HCT116 (cell line): ENCODE results near the gene AIMP1. TPM values are rescaled to one million over a fixed set of nuclear protein-coding genes. Genes with fewer than 3 reads are reported as not detected.

Experiments used
- ATAC-seq: fragments of 200-7000 bp; cut with Tn5 transposase; 2 replicates; pipeline ENCODE4 v1.9.1; 2020; ENCODE audit warnings: mild to moderate bottlenecking, moderate library complexity
- BruUV-seq: library from RNA; stranded (reverse); fragments of 400-500 nt; replicated peaks from 2 replicates; lab custom pipeline; 2021; lab: Mats Ljungman, UMichigan
- CTCF ChIA-PET: fragments of 300-600 bp; sonication (Branson Sonifier 250); formaldehyde crosslinking; loops from one replicate; lab custom pipeline; 2021; ENCODE audit warnings: antibody characterized with exemption; lab: Charles Lee
- POLR2A ChIA-PET: fragments of 300-600, 350-600 bp; sonication (Branson Sonifier 250); formaldehyde crosslinking; loops from one replicate; lab custom pipeline; 2021; ENCODE audit warnings: antibody characterized with exemption; lab: Charles Lee
- RAD21 ChIA-PET, 2 experiments: fragments of 300-600 bp; sonication (Branson Sonifier 250); formaldehyde crosslinking; loops; one replicate each; lab custom pipeline; 2023; ENCODE audit warnings: low total read pairs in 2 of 2; ENCODE audit not compliant: uncharacterized antibody in 2 of 2, unreplicated experiment in 2 of 2, low non-redundant PET in 1 of 2; lab: Charles Lee
- DNase-seq: peaks from one replicate; pipeline ENCODE4 v3.0.0-alpha.2; 2010; ENCODE audit warnings: low read depth, low spot score
- H2AFZ ChIP-seq: fragments of 200-600 bp; shearing (Covaris generic), sonication (generic); 2 replicates; pipeline ENCODE4 v1.6.1; 2017; ENCODE audit warnings: low read depth, mixed run types, mixed read lengths, antibody characterized with exemption, low read length; ENCODE audit not compliant: poor library complexity, severe bottlenecking
- H3K27ac ChIP-seq: 2 replicates; pipeline ENCODE4 v1.5.1; 2012; ENCODE audit warnings: low read depth, low read length
- H3K27me3 ChIP-seq: fragments of 200-600 bp; sonication (generic); 2 replicates; pipeline ENCODE4 v1.6.1; 2016; ENCODE audit warnings: mixed run types, low read length, mixed read lengths; ENCODE audit not compliant: insufficient read depth
- H3K36me3 ChIP-seq, 2 experiments: fragments of 200-500 bp in 1 of 2; fragments of 200-600 bp in 1 of 2; sonication (Bioruptor generic) in 1 of 2; sonication (generic) in 1 of 2; 2 replicates each; pipeline versions ENCODE4 v1.5.1 to v1.6.1; 2014 to 2016; ENCODE audit warnings: low read length in 2 of 2, inconsistent platforms in 1 of 2, mixed read lengths in 1 of 2, mixed run types in 1 of 2; ENCODE audit not compliant: insufficient read depth in 2 of 2, control insufficient read depth in 1 of 2
- H3K4me1 ChIP-seq, 2 experiments: fragments of 200-600 bp in 1 of 2; sonication (generic) in 1 of 2; 2 replicates each; pipeline versions ENCODE4 v1.5.1 to v1.6.1; 2012 to 2017; ENCODE audit warnings: low read length in 2 of 2, inconsistent platforms in 1 of 2, mild to moderate bottlenecking in 1 of 2, mixed read lengths in 1 of 2, mixed run types in 1 of 2, moderate library complexity in 1 of 2; ENCODE audit not compliant: insufficient read depth in 2 of 2, control insufficient read depth in 1 of 2
- H3K4me2 ChIP-seq: fragments of 200-600 bp; sonication (generic); 2 replicates; pipeline ENCODE4 v1.6.1; 2017; ENCODE audit warnings: mixed run types, low read length, mixed read lengths
- H3K4me3 ChIP-seq, 2 experiments: fragments of 200-600 bp in 1 of 2; sonication (generic) in 1 of 2; replicated peaks in 1 of 2; 2 replicates each; pipeline ENCODE4 v1.5.1; 2011 to 2016; ENCODE audit warnings: low read length in 2 of 2, control low read depth in 1 of 2, low read depth in 1 of 2, mild to moderate bottlenecking in 1 of 2, mixed read lengths in 1 of 2, mixed run types in 1 of 2
- H3K79me2 ChIP-seq: fragments of 200-600 bp; sonication (generic); 2 replicates; pipeline ENCODE4 v1.6.1; 2017; ENCODE audit warnings: mild to moderate bottlenecking, mixed run types, low read length, moderate library complexity, mixed read lengths; ENCODE audit not compliant: insufficient read depth
- H3K9ac ChIP-seq: fragments of 200-600 bp; sonication (generic); 2 replicates; pipeline ENCODE4 v1.6.1; 2016; ENCODE audit warnings: low read length, mixed read lengths
- H3K9me2 ChIP-seq: fragments of 200-600 bp; sonication (generic), shearing (Covaris generic); 2 replicates; pipeline ENCODE4 v1.6.1; 2017; ENCODE audit warnings: mixed run types, mild to moderate bottlenecking, moderate library complexity; ENCODE audit not compliant: insufficient read depth
- H3K9me3 ChIP-seq, 2 experiments: fragments of 200-500 bp in 1 of 2; fragments of 200-600 bp in 1 of 2; sonication (Bioruptor generic) in 1 of 2; sonication (generic) in 1 of 2; 2 replicates each; pipeline ENCODE4 v1.6.1; 2014 to 2017; ENCODE audit warnings: low read length in 2 of 2, mixed read lengths in 2 of 2, inconsistent platforms in 1 of 2, low read depth in 1 of 2, mild to moderate bottlenecking in 1 of 2, mixed run types in 1 of 2, moderate library complexity in 1 of 2; ENCODE audit not compliant: control insufficient read depth in 1 of 2, insufficient read depth in 1 of 2
- H4K20me1 ChIP-seq: fragments of 200-600 bp; sonication (generic), shearing (Covaris generic); 2 replicates; pipeline ENCODE4 v1.6.1; 2017; ENCODE audit warnings: mixed run types, mild to moderate bottlenecking, moderate library complexity; ENCODE audit not compliant: insufficient read depth
- CBX3 ChIP-seq: IDR thresholded peaks from 2 replicates; pipeline ENCODE4 v1.6.1; 2012; ENCODE audit warnings: low read depth
- CEBPB ChIP-seq: IDR thresholded peaks from 2 replicates; pipeline ENCODE4 v1.6.1; 2012; ENCODE audit warnings: low read depth
- EGR1 ChIP-seq: IDR thresholded peaks from 2 replicates; pipeline ENCODE4 v1.6.1; 2012; ENCODE audit warnings: low read depth
- ELF1 ChIP-seq: IDR thresholded peaks from 2 replicates; pipeline ENCODE4 v1.6.1; 2012; ENCODE audit warnings: low read depth, borderline replicate concordance
- EZH2 ChIP-seq: fragments of 200-600 bp; sonication (generic); IDR thresholded peaks from 2 replicates; pipeline ENCODE4 v1.6.1; 2017; ENCODE audit warnings: antibody characterized with exemption, mixed run types
- FOSL1 ChIP-seq: IDR thresholded peaks from 2 replicates; pipeline ENCODE4 v1.6.1; 2012; ENCODE audit warnings: low read depth
- POLR2A ChIP-seq: IDR thresholded peaks from 2 replicates; pipeline ENCODE4 v1.7.0; 2011; ENCODE audit warnings: borderline replicate concordance; ENCODE audit not compliant: insufficient read depth, insufficient read length; ENCODE audit errors: extremely low read depth
- POLR2AphosphoS5 ChIP-seq: IDR thresholded peaks from 2 replicates; pipeline ENCODE4 v1.6.1; 2011; ENCODE audit warnings: mild to moderate bottlenecking, low read depth, low read length, moderate library complexity
- SIN3A ChIP-seq: IDR thresholded peaks from 2 replicates; pipeline ENCODE4 v1.6.1; 2012; ENCODE audit warnings: low read depth
- SRF ChIP-seq: IDR thresholded peaks from 2 replicates; pipeline ENCODE4 v1.6.1; 2012; ENCODE audit warnings: low read depth
- TCF7L2 ChIP-seq: IDR thresholded peaks from 2 replicates; pipeline ENCODE4 v1.7.0; 2011; ENCODE audit warnings: borderline replicate concordance, inconsistent platforms; ENCODE audit not compliant: insufficient read depth, insufficient read length; ENCODE audit errors: extremely low read depth
- YY1 ChIP-seq: IDR thresholded peaks from 2 replicates; pipeline ENCODE4 v1.6.1; 2011; ENCODE audit warnings: low read length, low read depth, moderate library complexity, mild to moderate bottlenecking; ENCODE audit not compliant: insufficient replicate concordance; ENCODE audit errors: extremely low read depth
- ZFX ChIP-seq: fragments of 450-650 bp; IDR thresholded peaks from 2 replicates; pipeline ENCODE4 v1.6.1; 2017
- intact Hi-C: fragments of 100-400 bp; cut with micrococcal nuclease; formaldehyde crosslinking; loops from 2 replicates; pipeline ENCODE4 v1.10.0; 2022
- total RNA-seq: library from RNA; stranded (reverse); gene quantifications from one replicate; pipeline ENCODE4 v1.2.1, GENCODE V29; 2021; ENCODE audit not compliant: unreplicated experiment
- TF ChIP-seq, protein P1 (sequence below): IDR thresholded peaks from 2 replicates; pipeline ENCODE4 v1.6.1; 2012
- TF ChIP-seq, protein P2 (sequence below): IDR thresholded peaks from 2 replicates; pipeline ENCODE4 v1.6.1; 2012
- TF ChIP-seq, protein P3 (sequence below): IDR thresholded peaks from 2 replicates; pipeline ENCODE4 v1.6.1; 2011; ENCODE audit warnings: mild to moderate bottlenecking, low read length, moderate library complexity; ENCODE audit not compliant: insufficient replicate concordance; ENCODE audit errors: extremely low read depth

AIMP1 gene
- total RNA-seq, 1 experiment from 2014 or later: 67.4 TPM

GRCh38 chr4:106353786-106354185, 37.4 kb downstream of the AIMP1 start:
- no peaks in the 10 kb centered on the region for H3K9me3 ChIP-seq
- DNase-seq (no peak), ATAC-seq (no peak)
- no peak overlapping the region for H3K4me3 ChIP-seq
- H2AFZ ChIP-seq: no peak overlapping the region
- ChIA-PET POLR2A (no interaction called here), RAD21 (no interaction called here), CTCF (interaction anchor here (0.8 kb wide), 1 partner anchor 88 kb away, joined by 3 read pairs; no protein-coding TSS in a partner anchor)
- intact Hi-C loops: no loop called here
- H3K4me1 ChIP-seq: no peaks in the 10 kb centered on the region
- no peaks in the 10 kb centered on the region for H4K20me1 ChIP-seq
- no peaks in the 10 kb centered on the region for H3K79me2 ChIP-seq
- BruUV-seq: no TSS peak
- H3K27ac ChIP-seq: no peak overlapping the region
- TF ChIP-seq, protein P1, sequence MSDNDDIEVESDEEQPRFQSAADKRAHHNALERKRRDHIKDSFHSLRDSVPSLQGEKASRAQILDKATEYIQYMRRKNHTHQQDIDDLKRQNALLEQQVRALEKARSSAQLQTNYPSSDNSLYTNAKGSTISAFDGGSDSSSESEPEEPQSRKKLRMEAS: no peak
- TF ChIP-seq, protein P2, sequence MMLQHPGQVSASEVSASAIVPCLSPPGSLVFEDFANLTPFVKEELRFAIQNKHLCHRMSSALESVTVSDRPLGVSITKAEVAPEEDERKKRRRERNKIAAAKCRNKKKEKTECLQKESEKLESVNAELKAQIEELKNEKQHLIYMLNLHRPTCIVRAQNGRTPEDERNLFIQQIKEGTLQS: no peak
- TF ChIP-seq POLR2A (no peak), CBX3 (no peak), EGR1 (no peak), YY1 (no peak), FOSL1 (no peak), TCF7L2 (no peak), SRF (no peak), CEBPB (no peak), POLR2AphosphoS5 (no peak), ELF1 (no peak), ZFX (no peak), SIN3A (no peak), EZH2 (no peak)
- TF ChIP-seq, protein P3, sequence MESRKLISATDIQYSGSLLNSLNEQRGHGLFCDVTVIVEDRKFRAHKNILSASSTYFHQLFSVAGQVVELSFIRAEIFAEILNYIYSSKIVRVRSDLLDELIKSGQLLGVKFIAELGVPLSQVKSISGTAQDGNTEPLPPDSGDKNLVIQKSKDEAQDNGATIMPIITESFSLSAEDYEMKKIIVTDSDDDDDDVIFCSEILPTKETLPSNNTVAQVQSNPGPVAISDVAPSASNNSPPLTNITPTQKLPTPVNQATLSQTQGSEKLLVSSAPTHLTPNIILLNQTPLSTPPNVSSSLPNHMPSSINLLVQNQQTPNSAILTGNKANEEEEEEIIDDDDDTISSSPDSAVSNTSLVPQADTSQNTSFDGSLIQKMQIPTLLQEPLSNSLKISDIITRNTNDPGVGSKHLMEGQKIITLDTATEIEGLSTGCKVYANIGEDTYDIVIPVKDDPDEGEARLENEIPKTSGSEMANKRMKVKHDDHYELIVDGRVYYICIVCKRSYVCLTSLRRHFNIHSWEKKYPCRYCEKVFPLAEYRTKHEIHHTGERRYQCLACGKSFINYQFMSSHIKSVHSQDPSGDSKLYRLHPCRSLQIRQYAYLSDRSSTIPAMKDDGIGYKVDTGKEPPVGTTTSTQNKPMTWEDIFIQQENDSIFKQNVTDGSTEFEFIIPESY: no peak
- no peak overlapping the region for H3K4me2 ChIP-seq
- H3K9ac ChIP-seq: no peak overlapping the region
- no peaks in the 10 kb centered on the region for H3K9me2 ChIP-seq
- H3K36me3 ChIP-seq: peaks cover 3 to 7% of the 10 kb centered on the region in 2 experiments; a peak in 2 of 4 replicates
- no peaks in the 10 kb centered on the region for H3K27me3 ChIP-seq
